ENCODE measurements around the gene LACC1.

The LACC1 gene

DNA sequence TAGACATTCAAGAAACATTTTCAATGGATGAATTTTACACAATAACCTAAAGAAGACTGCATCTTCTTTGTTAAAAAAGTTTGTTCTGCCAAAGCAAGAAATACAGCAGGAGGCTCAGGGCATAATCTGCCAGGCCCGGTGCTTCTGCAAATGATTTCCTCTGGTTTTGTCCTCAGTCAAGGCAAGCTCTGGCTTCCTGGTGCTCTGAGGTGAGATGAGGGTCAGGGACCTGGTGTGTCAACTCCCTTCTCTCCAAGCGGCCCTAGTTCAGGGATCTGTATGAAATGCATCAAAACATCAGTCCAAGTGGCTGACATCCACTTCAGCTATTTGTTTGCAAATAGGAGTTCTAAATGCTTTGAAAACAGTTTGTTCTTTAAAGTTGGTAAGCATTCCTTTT lies 31.6 kb downstream of the LACC1 start:
- no peak overlapping the region for H3K9ac ChIP-seq
- H3K4me3 ChIP-seq (IDR thresholded peaks at IDR 0.05; ENCODE audit: insufficient read depth, low read depth, low read length) = no peak overlapping the region
- no peaks in the 10 kb centered on the region for H3K27me3 ChIP-seq (ENCODE audit: insufficient read depth, low read depth)
- H3K36me3 ChIP-seq (ENCODE audit: insufficient read depth) = no peaks in the 10 kb centered on the region
- TF ChIP-seq CTCF (conservative IDR thresholded peaks at IDR 0.05; ENCODE audit: low read depth, low read length) = no peak
- H4K20me1 ChIP-seq (ENCODE audit: insufficient read depth) = no peaks in the 10 kb centered on the region
- H3K79me2 ChIP-seq (ENCODE audit: insufficient read depth, low read depth) = no peaks in the 10 kb centered on the region
- no peak overlapping the region for H3K27ac ChIP-seq
- no peak overlapping the region for H2AFZ ChIP-seq (ENCODE audit: low read depth)
- no peaks in the 10 kb centered on the region for H3K4me1 ChIP-seq (ENCODE audit: low read depth, poor library complexity, severe bottlenecking)
- no peak overlapping the region for H3K4me2 ChIP-seq

GRCh38 chr13:43911871-43912270 lies 32.2 kb downstream of the LACC1 start:
- H3K36me3 ChIP-seq (ENCODE audit: insufficient read depth) = no peaks in the 10 kb centered on the region
- no peak for TF ChIP-seq CTCF (conservative IDR thresholded peaks at IDR 0.05; ENCODE audit: low read depth, low read length)
- H3K9ac ChIP-seq = no peak overlapping the region
- no peaks in the 10 kb centered on the region for H3K4me1 ChIP-seq (ENCODE audit: low read depth, poor library complexity, severe bottlenecking)
- H3K79me2 ChIP-seq (ENCODE audit: insufficient read depth, low read depth) = no peaks in the 10 kb centered on the region
- no peaks in the 10 kb centered on the region for H3K27me3 ChIP-seq (ENCODE audit: insufficient read depth, low read depth)
- H4K20me1 ChIP-seq (ENCODE audit: insufficient read depth) = no peaks in the 10 kb centered on the region
- no peak overlapping the region for H3K4me2 ChIP-seq
- H2AFZ ChIP-seq (ENCODE audit: low read depth) = no peak overlapping the region
- no peak overlapping the region for H3K4me3 ChIP-seq (IDR thresholded peaks at IDR 0.05; ENCODE audit: insufficient read depth, low read depth, low read length)
- H3K27ac ChIP-seq = no peak overlapping the region

DNA sequence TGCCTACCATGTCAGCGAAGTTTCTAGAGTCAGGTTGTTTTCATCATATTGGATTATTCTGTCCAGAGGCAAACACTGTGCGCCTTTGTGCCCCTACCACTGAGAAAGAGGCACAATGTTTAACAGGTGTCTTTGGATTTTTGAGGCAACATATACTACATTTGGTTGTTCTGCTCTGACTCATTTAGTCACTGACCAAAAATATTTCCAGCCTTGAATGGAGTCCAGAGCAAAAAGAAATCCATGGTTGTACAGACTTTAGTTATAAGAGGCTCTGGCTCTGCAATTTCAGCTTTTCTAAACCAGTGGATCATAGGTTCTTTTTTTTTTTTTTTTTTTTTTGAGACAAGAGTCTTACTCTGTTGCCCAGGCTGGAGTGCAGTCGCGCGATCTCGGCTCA lies 35.7 kb downstream of the LACC1 start:
- Histone ChIP-seq H3K4me2 (no peak overlapping the region), H2AFZ (ENCODE audit: low read depth) (no peak overlapping the region), H3K27me3 (ENCODE audit: insufficient read depth, low read depth) (no peaks in the 10 kb centered on the region), H4K20me1 (ENCODE audit: insufficient read depth) (no peaks in the 10 kb centered on the region), H3K4me1 (ENCODE audit: low read depth, poor library complexity, severe bottlenecking) (no peaks in the 10 kb centered on the region), H3K27ac (no peak overlapping the region), H3K4me3 (IDR thresholded peaks at IDR 0.05; ENCODE audit: insufficient read depth, low read depth, low read length) (no peak overlapping the region), H3K79me2 (ENCODE audit: insufficient read depth, low read depth) (no peaks in the 10 kb centered on the region), H3K9ac (no peak overlapping the region), H3K36me3 (ENCODE audit: insufficient read depth) (no peaks in the 10 kb centered on the region)
- no peak for TF ChIP-seq CTCF (conservative IDR thresholded peaks at IDR 0.05; ENCODE audit: low read depth, low read length)

DNA sequence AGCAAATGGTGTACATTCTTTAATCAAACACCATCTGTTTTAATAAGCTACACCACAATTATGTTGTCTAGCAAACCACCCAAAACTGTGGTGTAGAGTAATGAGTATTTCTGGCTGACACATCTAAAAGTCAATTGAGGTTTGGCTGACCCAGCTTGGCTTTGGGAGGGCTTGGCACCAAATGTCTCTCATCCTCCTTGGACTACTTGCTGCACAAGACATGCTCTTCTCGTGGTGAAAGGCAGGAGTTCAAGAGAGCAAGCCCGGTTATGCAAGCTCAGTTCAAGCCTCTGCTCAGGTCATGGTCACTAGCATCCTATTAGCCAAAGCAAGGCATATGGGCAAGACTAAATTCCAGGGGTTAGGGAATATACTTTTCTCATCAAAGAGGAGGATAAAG lies 37.1 kb downstream of the LACC1 start:
- H3K79me2 ChIP-seq (ENCODE audit: insufficient read depth, low read depth) = no peaks in the 10 kb centered on the region
- no peaks in the 10 kb centered on the region for H3K4me1 ChIP-seq (ENCODE audit: low read depth, poor library complexity, severe bottlenecking)
- no peak overlapping the region for H3K27ac ChIP-seq
- H3K4me2 ChIP-seq = no peak overlapping the region
- no peak overlapping the region for H3K9ac ChIP-seq
- TF ChIP-seq CTCF (conservative IDR thresholded peaks at IDR 0.05; ENCODE audit: low read depth, low read length) = no peak
- no peaks in the 10 kb centered on the region for H3K36me3 ChIP-seq (ENCODE audit: insufficient read depth)
- no peaks in the 10 kb centered on the region for H3K27me3 ChIP-seq (ENCODE audit: insufficient read depth, low read depth)
- no peak overlapping the region for H3K4me3 ChIP-seq (IDR thresholded peaks at IDR 0.05; ENCODE audit: insufficient read depth, low read depth, low read length)
- no peaks in the 10 kb centered on the region for H4K20me1 ChIP-seq (ENCODE audit: insufficient read depth)
- no peak overlapping the region for H2AFZ ChIP-seq (ENCODE audit: low read depth)

DNA sequence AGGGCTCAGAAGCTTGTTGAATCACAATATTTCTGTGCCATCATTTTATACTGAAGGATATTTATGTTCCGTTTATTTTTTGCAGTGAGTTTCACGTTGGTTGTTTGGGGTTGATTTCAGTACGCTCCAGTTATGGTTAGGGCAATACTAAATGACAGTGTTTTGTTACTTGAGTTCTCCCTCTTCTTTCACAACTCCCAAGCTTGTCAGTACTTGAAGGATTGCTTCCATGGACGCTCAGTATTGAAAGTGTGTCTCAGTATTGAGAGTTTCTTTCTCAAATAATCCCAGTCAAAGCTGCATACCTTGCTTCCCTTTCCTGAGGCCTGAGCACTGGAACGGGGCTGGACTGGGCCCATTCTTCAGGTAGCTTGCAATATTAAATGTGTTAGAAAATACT lies 38.9 kb downstream of the LACC1 start:
- Histone ChIP-seq H3K4me3 (IDR thresholded peaks at IDR 0.05; ENCODE audit: insufficient read depth, low read depth, low read length) (no peak overlapping the region), H3K4me2 (no peak overlapping the region), H3K27ac (no peak overlapping the region), H3K79me2 (ENCODE audit: insufficient read depth, low read depth) (no peaks in the 10 kb centered on the region), H4K20me1 (ENCODE audit: insufficient read depth) (no peaks in the 10 kb centered on the region), H3K27me3 (ENCODE audit: insufficient read depth, low read depth) (no peaks in the 10 kb centered on the region), H3K36me3 (ENCODE audit: insufficient read depth) (no peaks in the 10 kb centered on the region), H3K4me1 (ENCODE audit: low read depth, poor library complexity, severe bottlenecking) (no peaks in the 10 kb centered on the region), H2AFZ (ENCODE audit: low read depth) (no peak overlapping the region), H3K9ac (no peak overlapping the region)
- TF ChIP-seq CTCF (conservative IDR thresholded peaks at IDR 0.05; ENCODE audit: low read depth, low read length) = no peak

All from KMS-11 (cell line).